Kidney epithelial cell (primary cell): ENCODE results near the gene FAF1. TPM values are rescaled to one million over a fixed set of nuclear protein-coding genes. Genes with fewer than 3 reads are reported as not detected.

Source experiments
- DNase-seq: peaks from one replicate; pipeline ENCODE4 v3.0.0-alpha.2; 2010; ENCODE audit warnings: low read depth
- H3K27me3 ChIP-seq: 2 replicates; pipeline ENCODE4 v1.6.0; 2011; ENCODE audit warnings: low read length; ENCODE audit not compliant: control insufficient read depth, insufficient read depth
- H3K36me3 ChIP-seq: 2 replicates; pipeline ENCODE4 v1.5.1; 2011; ENCODE audit warnings: low read length; ENCODE audit not compliant: control insufficient read depth, insufficient read depth
- H3K4me3 ChIP-seq: 2 replicates; pipeline ENCODE4 v1.5.1; 2011; ENCODE audit warnings: low read depth, mild to moderate bottlenecking, control low read depth, low read length
- total RNA-seq: library from RNA; depleted of rRNA; stranded (reverse); fragments of >200 nt; gene quantifications from 2 replicates; pipeline ENCODE4 v1.2.3, GENCODE V29; 2015
- TF ChIP-seq, protein P1 (sequence below): IDR thresholded peaks from 2 replicates; pipeline ENCODE4 v1.5.1; 2011; ENCODE audit warnings: mild to moderate bottlenecking, moderate library complexity, low read length, control low read depth, inconsistent platforms; ENCODE audit not compliant: insufficient read depth, poor library complexity, severe bottlenecking

The FAF1 gene
- total RNA-seq, 1 donor from 2014 or later, result 57.8 TPM

DNA sequence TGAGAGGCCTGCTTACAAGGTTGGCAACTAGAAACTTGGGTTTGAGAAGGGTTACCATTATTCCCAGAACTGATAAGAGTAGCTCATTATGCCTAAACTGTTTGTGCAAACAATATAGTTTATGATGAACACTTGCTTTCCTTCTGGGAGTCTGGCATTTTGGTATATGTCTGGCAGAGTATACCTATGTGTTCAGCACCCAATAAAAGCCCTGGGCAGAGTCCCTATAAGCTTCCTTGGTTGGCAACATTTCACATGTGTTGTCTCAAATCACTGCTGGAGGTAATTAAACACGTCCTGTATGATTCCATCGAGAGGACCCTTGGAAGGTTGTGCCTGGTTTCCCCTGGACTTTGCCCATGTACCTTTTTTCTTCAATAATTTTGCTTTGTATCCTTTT, 497.1 kb downstream of the FAF1 start:
- no peaks in the 10 kb centered on the region for H3K36me3 ChIP-seq
- DNase-seq, result no peak
- TF ChIP-seq, protein P1, sequence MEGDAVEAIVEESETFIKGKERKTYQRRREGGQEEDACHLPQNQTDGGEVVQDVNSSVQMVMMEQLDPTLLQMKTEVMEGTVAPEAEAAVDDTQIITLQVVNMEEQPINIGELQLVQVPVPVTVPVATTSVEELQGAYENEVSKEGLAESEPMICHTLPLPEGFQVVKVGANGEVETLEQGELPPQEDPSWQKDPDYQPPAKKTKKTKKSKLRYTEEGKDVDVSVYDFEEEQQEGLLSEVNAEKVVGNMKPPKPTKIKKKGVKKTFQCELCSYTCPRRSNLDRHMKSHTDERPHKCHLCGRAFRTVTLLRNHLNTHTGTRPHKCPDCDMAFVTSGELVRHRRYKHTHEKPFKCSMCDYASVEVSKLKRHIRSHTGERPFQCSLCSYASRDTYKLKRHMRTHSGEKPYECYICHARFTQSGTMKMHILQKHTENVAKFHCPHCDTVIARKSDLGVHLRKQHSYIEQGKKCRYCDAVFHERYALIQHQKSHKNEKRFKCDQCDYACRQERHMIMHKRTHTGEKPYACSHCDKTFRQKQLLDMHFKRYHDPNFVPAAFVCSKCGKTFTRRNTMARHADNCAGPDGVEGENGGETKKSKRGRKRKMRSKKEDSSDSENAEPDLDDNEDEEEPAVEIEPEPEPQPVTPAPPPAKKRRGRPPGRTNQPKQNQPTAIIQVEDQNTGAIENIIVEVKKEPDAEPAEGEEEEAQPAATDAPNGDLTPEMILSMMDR, result no peak

DNA sequence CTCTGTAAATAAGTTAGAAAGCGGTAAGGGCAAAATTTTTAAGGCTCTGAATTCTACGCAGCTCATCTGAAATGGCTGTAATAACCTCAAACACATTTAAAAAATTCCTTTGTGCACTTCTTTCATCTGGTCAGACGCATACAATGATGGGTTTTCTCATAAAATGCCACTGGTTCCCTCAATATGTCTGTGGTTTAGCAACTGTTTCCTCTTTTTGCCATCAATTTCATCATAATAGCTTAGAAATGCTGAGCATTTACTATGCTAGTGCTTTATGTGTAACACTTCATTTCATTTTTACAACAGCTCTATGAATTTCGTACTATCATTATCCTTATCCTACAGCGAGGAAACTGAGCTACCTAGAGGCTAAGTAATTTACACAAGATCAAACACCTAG, 501.6 kb downstream of the FAF1 start:
- no peak for DNase-seq
- Histone ChIP-seq H3K36me3 (no peaks in the 10 kb centered on the region), H3K4me3 (no peak overlapping the region), H3K27me3 (no peaks in the 10 kb centered on the region)
- TF ChIP-seq, protein P1, result no peak

More for the DNA sequence above, 497.1 kb downstream of the FAF1 start:
- Histone ChIP-seq H3K27me3 (no peaks in the 10 kb centered on the region), H3K4me3 (no peak overlapping the region)

DNA sequence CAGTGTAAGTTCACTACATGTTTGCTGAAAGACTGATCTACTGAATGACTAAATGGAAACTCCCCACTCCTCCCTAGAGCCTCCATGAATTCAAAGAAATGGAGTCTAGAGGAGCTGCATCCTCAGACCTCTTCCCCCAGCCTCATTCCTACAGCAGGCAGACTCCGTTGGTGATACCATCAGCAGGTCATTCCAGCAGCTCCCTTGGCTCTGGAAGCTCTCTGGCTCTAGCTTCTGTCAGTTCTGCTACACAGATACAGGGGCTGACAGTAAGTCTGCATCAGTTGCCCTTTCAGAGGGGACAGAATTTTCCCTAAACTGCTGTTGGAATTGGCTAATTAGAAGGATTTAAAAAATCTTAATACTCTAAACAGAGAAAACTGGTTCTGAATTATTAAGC, 505.2 kb downstream of the FAF1 start:
- Histone ChIP-seq H3K4me3 (no peak overlapping the region), H3K27me3 (no peaks in the 10 kb centered on the region), H3K36me3 (no peaks in the 10 kb centered on the region)
- TF ChIP-seq, protein P1, result no peak
- DNase-seq, result no peak

DNA sequence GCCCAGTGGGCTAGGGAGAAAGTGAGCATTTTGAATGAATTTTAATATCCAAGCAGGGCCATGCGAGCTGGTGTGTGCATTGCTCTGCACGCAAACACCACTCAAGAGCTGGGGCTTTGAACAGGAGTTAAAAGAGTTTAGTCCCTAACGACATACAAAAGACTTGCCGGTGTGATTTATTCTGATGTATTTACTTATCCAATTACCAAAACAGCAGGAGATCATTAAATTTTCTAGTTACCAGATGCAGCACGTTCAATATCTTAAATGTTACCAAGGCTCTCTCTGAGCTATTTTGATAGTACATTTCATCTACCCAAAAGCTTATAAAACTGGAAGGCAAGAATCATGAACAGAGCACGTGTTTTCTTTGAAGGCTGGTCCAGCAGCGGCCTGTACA, 506.8 kb downstream of the FAF1 start:
- TF ChIP-seq, protein P1, result no peak
- no peaks in the 10 kb centered on the region for H3K36me3 ChIP-seq
- no peak overlapping the region for H3K4me3 ChIP-seq
- no peaks in the 10 kb centered on the region for H3K27me3 ChIP-seq
- DNase-seq, result no peak

DNA sequence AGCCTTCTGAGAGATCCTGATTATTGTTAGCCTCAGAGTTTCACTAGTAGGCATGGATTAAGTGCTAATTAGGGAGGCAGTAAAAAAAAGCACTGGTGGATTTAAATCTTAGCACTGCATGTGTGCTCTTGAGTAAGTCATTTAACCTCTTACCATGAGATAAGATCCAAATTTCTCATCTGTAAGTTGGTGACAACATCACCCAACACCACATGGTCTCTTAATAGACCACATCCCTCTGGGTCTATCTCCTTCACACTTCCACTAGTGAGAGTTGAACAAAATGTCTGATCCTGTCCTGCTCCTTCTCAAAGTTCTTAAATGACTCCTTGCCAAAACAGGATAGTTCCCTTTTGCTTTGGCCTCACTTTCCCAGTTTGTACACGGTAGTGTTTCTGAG, 507.4 kb downstream of the FAF1 start:
- no peak for DNase-seq
- TF ChIP-seq, protein P1, result no peak
- no peak overlapping the region for H3K4me3 ChIP-seq

DNA sequence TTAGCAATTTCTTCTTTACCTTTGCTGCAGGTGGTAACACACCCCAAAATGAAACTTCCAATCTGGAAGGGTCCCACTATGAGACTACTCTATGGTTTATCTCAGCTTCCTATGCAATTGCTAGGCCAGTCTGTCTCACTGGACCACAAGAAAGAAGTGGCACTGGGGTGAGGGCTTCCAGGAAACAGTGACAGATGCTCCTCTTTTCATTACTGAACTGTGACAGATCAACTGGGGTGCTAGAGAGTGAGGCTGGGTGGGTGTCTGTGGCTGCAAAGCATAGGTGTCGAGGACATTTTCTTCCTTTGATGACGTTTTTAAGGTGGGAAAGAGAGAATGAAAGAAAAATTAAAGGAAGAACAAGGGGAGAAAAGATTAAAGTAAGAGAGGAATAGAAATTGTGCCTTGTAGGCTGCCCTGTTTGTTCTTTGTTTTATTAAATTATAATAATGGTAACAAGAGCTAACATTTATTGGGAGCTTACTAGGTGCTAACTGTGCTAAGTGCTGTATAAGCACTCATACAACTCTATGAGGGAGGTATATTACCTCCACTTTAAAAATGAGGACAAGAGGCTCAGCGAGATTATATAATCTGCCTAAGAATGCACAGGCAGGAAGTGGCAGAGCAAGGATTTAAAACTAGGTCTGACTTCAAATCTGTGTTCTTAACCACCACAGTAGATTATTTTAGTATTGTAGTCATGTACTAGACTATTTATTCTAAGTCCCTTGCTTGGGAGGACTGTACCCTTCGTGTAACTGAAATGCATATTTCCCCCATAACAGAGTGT, 509.0 kb downstream of the FAF1 start:
- no peaks in the 10 kb centered on the region for H3K27me3 ChIP-seq
- TF ChIP-seq, protein P1, result no peak
- no peak for DNase-seq
- H3K36me3 ChIP-seq, result no peaks in the 10 kb centered on the region
- H3K4me3 ChIP-seq, result no peak overlapping the region

More for the DNA sequence above, 507.4 kb downstream of the FAF1 start:
- H3K36me3 ChIP-seq, result no peaks in the 10 kb centered on the region
- no peaks in the 10 kb centered on the region for H3K27me3 ChIP-seq
